Stimulated activated naive CD4-positive, alpha-beta T cell treated with Interleukin-2 at 50 U/mL for 16 hours (primary cell): ENCODE measurements around the gene KCNIP4.

Experiments
- DNase-seq: peaks from one replicate; lab custom pipeline; 2025; lab: John Stamatoyannopoulos, UW

Gene KCNIP4

DNA sequence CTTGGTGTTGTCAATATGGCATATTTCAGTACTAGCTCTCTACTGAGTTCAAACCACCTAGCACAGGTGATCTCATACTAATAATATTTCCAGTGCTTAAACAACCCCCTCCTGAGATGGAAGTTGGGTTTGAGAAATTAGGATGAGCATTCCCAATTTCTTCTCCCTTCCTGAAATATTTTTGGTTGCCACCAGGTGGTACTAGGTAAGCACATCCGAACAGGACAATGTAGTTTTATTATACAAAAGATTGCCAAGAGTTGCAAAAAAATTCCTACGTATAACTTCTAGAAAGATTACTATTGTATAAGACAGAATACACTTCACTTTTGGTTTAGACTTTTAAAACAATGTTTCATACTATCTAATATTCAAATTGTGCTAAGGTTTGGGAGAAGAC lies 763.8 kb downstream of the KCNIP4 start:
- DNase-seq, result no peak

DNA sequence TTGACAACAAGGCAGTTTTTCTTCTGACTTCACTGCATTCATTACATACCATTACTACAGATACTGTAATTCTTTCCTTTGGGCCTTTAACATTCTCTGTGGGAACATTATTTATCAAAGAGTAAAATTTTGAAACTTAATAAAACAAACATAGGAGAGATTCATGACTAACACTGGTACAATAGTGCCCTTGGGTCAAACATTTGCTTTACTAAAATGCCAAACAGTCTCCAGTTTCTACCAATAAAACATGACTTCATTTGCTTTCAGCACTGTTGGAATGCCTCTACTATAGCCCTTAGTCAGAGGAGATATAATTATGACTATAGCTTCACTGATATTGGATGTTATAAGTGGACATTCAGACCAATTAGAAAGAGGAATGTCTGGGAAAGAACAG lies 766.9 kb downstream of the KCNIP4 start:
- no peak for DNase-seq

DNA sequence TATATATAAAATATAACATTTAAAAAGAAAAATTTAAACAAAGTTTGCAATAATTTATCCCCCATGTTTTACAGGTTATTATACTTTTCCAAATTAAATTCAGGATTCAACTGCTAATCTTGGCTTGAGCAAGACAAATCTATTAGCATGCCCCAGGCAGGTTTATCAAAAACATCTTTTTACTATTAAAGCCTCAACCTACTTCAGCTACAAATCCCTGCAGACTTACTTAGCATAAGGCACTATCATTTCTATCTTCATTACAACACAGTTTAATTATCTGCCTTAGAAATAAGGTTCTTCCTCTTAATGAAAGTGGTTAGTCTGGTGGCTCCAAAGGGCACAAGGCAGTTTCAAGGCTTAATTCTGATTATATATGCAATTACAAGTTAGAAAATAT lies 770.7 kb downstream of the KCNIP4 start:
- DNase-seq, result no peak

DNA sequence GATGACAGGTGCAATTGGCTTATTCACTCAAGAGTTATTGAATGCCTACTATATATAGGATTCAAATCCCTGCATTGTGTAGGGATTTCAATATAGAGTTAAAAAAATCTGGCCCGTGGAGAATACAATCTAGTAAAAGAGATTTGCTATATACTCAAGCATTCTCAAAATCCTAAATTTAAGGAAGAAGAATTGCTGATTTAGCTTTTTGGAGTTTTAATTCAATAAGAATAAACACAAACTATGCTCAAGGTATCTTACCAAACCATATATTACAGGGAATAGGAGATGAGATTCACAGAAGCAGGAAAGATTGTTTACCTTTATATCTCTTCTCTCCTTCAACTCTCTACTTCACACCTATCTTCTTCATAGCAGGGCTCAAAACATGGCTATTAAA lies 771.5 kb downstream of the KCNIP4 start:
- no peak for DNase-seq

DNA sequence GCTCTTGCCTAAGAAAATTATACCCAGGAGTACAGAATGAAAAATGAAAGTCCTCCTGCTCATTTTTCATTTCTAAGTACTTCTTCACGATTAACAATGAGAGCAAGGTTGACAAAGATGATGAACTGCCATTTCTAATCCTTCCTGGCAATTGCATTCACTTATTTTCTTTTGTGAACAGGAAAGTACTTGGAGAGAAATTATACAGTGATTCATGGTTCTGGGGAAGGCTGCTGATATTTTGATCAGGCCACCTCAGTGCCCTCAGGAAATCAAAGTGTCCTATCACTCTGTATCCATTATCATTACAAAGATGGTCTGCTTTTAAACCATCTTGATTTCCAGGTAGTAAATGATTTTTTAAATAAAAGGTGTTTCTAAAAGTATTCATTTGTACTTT lies 780.9 kb downstream of the KCNIP4 start:
- no peak for DNase-seq

DNA sequence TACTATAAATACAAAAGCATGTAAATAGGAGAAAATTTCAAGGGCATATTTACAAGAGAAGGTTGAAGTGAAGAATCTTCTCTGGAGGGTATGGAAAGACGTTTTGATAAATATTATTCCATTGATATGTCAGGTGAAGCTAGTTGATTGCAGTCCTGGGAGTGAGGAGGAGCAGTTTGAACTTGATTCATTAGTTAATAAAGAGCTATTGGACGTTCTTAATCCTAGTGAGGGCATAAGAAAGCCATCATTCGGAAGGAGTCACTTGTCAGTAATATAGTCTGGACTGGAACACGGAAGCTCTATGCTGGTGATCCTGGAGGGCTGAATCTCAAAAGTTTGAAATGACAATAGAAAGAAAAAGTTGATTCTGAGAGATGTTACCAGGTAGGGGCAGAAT lies 793.2 kb downstream of the KCNIP4 start:
- DNase-seq, result no peak

DNA sequence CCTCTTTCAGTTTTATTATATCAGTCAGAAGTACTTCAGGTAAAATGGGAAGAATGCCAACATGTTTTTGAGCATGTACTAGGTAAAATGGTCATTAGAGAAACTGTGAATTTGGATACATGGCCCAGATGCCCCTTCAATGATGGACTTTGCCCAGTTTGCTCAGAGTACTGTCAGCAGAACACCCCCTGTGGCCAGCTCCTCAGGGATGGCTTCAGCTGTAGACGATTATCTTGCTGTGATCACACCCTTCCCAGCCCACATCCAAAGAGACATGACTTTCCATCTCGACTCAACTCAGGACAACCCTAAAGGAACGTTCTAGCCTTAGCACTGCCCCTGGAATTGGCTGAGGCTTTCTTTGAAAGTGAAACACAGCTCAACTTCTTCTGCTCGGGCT lies 809.2 kb downstream of the KCNIP4 start:
- DNase-seq, result no peak

DNA sequence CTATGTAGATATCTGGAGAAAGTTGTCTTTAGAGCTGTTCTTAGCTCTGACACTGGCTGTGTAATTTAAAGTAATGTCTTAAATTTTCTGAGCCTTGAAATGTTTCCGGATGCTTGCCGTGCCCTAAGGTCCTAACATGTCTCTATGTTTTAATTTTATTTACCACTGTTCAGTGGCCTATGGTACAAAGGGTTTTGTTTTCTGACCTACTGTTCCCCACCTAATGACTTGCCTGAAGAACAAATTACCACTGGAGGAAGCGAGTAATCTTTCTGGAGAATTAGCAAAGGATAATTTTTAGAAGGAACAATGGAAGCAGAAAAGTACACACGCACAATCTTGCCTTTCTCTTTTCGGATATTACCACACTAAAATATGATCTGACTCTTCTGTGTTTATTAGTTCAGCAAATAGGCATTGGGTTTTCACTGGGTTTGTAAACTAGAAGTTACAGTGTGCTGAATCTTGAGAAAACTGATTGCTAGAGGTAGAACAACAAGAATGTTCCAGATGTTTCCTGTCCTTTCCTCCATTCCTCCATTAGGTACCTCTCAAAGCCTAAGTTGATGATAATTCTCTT lies 812.4 kb downstream of the KCNIP4 start:
- no peak for DNase-seq

DNA sequence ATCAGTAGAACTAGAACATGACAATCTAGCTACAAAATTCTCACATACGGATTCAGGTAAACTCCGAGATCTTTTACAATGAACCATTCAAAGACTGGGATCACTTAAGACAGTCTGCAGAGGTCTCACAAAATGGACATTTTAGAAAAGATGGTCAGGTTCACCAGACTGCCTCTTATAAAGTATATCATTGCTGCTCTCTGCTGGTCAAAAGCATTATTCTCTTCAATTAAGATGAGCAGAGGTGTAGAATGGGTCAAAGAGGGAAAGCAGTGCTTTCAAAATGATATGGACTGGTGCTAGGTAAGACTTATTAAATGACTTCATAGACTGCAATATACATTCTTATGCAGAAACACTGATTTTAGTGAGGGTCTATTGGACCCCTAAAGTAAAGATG lies 813.6 kb downstream of the KCNIP4 start:
- no peak for DNase-seq

DNA sequence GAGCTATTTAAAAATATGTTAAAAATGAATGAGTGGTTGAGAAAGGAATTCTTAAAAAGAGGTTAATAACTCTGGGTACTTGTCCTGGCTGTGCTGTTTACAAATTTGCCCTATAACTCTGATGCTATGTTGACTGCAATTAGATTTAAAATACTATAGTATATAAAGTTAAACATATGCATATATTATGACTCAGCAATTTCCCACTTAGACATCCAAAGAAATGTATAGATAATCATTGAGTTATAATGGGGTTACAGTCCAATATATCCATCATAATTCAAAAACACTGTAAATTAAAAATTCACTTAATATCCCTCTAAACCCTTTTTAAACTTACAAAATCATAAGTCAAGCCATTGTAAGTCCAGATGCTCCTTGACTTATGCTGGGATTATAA lies 818.0 kb downstream of the KCNIP4 start:
- no peak for DNase-seq

DNA sequence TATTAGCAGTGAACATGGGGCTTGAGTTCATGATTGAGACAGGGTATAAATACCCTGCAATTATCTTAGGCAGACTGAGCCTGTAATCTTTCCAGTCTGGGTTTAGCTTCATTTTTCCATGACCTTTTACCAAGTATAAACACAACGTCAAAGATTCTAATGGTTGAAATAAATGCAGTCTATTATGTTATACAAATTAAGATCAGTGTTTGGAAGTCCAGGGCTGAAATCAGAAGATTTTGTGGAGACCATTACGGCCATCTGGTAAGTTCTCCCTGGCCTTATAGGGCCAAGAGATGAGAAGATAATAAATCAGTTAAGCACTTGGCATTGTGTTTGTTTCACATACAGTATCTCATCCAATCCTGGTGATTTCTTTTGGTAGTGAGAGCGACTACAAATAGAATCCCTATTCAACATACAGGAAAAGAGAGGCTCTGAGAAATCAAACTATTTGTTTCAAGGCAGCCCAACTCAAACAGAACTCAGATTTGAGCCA lies 822.5 kb downstream of the KCNIP4 start:
- no peak for DNase-seq

DNA sequence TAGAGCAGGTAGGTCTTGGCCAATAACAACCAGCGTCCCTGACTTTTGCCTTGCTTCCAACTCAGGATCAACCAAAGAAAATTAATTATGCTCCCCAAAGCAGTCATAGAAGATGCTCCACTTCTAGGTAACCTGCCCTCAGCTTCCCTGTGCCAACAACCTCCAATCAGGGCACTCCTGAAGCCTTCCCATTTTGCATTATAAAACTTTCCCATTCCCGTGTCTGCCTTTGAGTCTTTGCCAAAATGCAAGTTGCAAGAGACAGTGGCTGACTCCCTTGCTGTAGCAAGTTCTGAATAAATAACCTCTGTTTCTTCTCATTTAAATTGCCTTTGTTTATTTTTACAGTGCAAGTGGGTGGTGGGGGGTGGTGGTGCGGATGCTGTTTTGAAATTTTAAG lies 830.3 kb downstream of the KCNIP4 start:
- no peak for DNase-seq

DNA sequence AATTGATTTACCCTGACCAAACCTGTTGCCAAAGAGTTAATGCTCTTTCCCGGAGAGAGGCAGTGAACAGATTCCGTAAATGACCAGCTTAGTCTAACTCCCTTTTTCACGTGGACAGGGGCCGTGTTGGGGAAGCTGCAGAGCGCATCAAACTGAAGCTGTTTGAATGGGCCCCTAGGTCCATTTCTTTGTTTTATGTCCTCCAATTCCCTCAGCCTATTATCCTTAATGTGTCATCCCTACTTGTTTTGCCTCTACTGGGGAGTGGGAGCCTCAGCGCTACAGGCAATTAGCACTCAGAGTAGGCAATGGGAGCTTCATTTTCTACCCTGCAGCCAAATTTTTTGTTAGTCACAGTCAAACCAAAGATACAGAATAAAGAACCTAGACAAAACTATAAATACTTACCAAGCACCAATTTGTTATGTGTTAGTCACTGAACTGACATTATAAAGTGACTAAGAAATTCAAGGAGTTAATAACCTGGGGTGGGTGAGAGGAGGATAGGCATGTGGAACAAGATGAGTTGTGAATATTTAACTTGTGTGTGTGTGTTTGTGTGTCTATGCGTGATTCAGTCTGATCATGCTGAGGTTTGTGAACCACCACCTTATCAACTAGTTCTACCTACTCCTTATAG lies 830.9 kb downstream of the KCNIP4 start:
- no peak for DNase-seq

DNA sequence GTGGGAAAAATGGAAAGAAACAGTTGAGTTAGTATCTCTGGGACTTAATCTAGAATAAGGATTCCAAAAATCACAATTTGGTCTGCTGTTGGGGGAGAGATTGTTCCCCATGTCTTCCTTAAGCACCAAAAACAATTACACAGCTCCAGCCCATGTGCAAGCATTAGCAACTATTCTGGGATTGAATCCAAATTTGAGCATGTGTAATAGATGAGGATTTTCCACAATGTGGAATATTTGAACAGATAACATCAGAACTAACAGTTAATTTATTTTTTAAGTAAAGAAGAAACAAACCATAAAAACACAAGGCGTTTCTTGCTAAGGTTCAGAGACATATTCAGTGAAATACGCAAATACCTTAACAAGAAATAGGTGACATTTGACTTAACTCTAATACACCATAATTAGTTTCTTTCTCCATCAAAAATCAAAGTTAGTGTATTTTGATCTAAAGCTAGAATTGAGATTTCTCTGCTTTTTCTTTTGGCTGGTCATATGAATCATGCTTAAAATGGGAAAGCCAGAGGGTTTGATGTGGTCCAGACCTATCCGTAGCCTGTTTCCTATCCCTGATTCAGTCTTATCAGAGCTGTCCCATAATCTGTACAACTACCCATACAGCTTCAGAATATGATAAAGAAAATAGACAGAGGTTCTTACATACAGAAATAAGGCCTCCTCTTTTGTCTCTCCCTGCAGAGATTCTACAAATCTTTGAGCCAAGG lies 834.9 kb downstream of the KCNIP4 start:
- DNase-seq, result no peak

DNA sequence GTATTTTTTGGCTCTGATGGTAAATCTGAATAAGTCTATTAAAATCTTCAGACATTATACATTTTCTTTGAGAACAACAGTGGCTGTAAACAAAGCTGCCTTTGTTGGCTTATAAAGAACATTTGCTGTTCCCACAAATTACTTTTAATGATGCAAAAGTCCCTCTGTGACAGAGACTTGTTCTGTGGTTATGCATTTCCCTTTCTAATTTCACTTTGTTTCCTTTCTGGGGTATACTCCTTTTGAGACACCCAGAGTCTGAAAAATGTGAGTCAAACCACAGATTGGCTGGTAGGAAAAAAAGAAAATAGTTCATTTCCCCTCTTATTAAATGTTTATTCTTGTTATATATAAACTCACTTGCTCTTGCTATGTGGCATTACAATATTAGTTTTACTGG lies 845.9 kb downstream of the KCNIP4 start:
- DNase-seq, result no peak

DNA sequence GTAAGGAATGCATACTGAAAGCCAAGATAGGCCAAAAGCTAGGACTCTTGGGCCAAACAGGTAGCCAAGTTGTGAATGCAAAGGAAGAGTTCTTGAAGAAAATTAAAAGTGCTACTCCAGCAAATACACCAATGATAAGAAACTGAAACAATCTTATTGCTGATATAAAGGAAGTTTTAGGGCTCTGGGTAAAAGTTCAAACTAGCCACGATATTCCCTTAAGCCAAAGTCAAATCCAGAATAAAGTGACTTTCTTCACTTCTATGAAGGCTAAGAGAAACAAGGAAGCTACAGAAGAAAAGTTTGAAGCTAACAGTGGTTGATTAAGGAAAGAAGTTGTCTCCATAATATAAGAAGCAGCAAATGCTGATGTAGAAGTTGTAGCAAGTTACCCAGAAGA lies 850.7 kb downstream of the KCNIP4 start:
- no peak for DNase-seq

DNA sequence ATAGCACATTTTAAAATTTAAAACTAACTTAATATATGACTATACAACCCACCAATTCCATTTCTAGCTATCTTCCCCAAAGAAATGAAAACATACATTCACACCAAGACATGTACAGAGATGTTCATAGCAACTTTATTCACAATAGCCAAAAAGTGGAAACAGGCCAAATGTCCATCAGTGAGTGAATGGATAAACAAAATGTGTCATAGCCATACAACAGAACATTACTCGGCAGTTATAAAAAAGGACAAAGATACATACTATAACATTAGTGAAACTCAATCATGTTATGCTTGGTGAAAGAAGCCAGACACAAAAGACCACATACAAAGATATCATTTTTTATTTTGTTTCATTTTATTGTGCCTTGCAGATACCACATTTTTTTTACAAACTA lies 851.5 kb downstream of the KCNIP4 start:
- DNase-seq, result no peak

DNA sequence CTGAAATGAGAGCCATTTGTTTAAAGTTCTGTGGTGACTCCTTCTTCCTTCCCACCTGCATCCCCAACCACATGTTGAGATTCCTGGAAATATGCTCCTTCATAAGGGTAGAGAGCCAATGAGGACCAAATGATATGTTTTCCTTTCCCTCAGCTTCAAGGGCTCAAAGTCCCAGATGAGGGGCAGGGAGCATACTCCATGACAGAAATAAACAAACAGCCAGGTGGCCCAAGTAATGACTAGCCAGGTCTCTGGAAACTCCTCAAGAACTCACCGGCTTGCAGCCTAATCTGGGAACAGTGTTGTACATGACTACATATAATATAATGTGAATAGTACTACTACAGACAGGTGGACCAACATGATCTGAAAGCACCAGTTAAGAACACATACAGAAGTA lies 856.0 kb downstream of the KCNIP4 start:
- no peak for DNase-seq

DNA sequence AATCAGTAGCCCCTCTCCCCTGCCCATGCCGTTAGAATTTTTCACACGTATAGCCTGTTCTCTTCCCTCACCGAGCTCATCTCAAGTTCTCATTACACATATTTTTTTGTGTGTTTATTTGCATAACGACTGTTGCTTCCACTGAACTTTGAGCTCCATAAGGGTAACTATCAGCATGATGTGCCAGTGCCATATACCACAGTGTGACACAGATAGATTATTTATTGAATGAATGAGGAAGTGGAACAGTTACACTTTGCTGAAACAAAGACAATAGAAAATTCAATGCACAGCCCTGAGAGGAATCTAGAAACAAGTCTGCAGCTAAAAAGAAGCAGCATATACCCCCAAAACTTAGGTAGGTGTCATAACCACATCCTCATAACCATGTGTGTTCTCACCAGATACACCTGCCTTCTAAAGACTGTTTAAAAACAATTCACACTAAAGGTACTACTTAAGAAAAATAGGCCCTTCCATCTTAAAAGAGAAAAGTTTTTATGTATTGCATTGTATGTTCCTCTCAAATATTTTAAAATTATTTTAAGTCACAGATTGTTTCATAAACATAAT lies 858.4 kb downstream of the KCNIP4 start:
- DNase-seq, result no peak

DNA sequence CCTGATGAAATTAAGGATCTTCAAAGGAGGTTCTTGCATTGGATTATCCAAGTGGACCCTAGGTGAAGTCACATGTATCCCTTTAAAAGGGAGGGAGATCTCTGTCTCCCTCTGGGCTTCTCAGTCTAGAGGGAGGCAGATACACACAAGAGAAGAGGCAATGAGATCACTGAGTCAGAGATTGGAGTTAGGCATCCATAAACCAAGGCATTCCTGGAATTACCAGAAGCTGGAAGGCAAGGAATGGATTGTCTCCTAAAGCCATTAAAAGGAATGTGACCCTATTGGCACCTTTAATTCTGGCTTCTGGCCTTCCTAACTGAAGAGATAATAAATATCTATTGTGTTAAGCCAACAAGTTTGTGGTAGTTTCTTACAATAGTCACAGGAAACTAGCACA lies 865.2 kb downstream of the KCNIP4 start:
- DNase-seq, result no peak

DNA sequence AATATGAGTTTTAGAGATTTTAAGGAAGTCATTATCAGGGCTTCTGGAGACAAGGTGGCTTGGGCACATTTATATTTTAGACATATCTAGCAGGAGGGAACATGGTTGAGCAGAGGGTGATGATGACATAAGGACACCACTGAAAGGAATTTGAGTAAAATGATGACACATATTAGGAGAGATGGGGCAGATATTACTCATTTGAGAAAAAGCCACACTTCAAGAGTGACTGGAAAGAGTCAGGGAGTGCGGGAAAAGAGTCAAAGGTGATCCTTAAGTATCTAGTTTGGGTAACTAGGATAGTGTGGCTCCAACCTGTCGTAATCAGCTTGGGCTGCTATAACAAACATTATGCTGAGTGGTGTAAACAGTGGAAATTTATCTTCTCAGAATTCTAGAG lies 870.6 kb downstream of the KCNIP4 start:
- no peak for DNase-seq

DNA sequence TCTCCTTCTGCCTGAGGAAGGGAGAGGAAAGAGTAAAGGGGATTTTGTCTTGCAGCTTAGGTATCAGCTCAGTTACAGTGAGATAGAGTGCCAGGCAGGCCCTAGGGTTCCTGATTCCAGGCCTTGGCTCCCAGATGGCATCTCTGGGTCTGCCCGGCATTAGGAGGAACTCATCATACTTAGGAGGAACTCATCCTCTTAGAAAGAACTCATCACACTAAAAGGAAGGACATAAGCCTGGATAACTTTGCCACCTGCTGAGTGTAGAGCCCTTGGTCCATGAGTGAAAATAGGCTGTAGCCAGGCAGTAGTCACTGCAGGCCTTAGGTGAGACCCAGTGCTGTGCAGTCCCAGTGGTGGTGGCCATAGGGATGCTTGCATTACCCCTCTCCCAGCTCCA lies 881.2 kb downstream of the KCNIP4 start:
- no peak for DNase-seq

DNA sequence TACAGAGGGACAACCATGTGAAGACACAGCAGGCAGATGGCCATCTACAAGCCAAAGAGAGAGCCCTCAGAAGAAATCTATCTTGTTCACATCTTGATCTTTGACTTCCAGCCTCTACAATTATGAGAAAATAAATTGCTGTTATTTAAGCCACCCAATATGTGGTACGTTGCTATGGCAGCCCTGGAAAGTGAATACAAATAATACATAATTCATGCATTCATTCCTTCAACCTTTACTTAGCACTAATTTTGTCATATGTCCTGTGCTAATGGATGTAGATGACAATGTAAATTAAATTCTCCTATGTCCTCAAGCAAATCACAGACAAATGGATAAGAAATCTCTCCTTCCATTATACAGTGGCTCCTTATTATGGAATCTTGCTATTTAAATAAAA lies 886.7 kb downstream of the KCNIP4 start:
- DNase-seq, result no peak
